ENCODE measurements around the gene CCDC187.

The CCDC187 gene

DNA sequence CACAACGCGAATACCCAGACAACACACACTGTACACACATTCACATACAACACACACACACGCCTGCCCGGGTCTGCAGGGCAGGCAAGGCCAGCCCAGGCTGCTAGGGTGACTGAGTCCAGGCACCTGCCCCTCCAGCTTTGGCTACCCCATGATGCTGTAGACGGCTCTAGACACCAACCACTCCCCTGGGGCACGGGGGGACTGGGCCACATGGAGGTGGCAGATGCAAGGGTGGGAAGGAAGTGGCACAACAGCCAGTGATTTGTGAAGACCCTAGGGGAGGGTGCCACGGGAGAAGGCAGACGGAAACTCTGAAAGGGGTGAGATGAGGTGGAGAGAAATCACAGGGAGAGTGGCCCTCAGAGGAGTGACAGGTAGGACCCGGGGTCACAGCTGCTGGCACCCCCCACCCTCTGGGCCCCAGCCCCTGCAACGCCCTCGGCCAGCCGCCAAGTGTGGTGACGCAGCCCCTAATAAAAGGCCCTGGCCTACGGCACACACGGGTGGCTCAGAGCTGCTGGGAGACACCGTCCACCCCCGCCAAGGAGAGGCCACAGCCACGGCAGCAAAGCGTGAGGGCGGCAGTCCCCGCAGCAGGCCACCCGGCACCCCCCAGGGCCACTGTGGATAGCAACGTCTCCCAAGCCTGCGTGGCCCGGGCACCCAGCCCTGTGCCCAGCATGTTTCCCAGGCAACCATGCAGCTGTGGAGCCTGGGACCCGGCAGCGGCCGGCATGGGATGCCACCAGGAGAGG, 6.6 kb upstream of the CCDC187 start:
- Histone ChIP-seq H3K4me1 (ENCODE audit: control insufficient read depth, low read length) (peaks cover 42% of the 10 kb centered on the region), H4K20me1 (ENCODE audit: control insufficient read depth, insufficient read depth, low read depth, low read length) (no peaks in the 10 kb centered on the region), H3K27me3 (ENCODE audit: control insufficient read depth, low read length) (peaks cover 2% of the 10 kb centered on the region; the same call in 1 of the 2 replicates), H3K9me2 (replicated peaks; ENCODE audit: control insufficient read depth, low read length) (no peaks in the 10 kb centered on the region), H3K79me2 (ENCODE audit: control insufficient read depth, low read length) (no peaks in the 10 kb centered on the region), H3K4me2 (ENCODE audit: low read length) (peak overlapping the region; percentile 43), H3K4me3 (ENCODE audit: low read length) (no peak overlapping the region; the same call in 1 of the 2 replicates), H3K36me3 (ENCODE audit: control insufficient read depth, low read length) (no peaks in the 10 kb centered on the region), H3F3A (ENCODE audit: control insufficient read depth, insufficient read depth) (peaks cover 17% of the 10 kb centered on the region), H3K9me3 (ENCODE audit: control insufficient read depth, insufficient read depth, low read length) (peaks cover 23% of the 10 kb centered on the region), H3K27ac (ENCODE audit: low read depth, low read length) (no peak overlapping the region; the same call in 1 of the 2 replicates)
- TF ChIP-seq, protein P1, sequence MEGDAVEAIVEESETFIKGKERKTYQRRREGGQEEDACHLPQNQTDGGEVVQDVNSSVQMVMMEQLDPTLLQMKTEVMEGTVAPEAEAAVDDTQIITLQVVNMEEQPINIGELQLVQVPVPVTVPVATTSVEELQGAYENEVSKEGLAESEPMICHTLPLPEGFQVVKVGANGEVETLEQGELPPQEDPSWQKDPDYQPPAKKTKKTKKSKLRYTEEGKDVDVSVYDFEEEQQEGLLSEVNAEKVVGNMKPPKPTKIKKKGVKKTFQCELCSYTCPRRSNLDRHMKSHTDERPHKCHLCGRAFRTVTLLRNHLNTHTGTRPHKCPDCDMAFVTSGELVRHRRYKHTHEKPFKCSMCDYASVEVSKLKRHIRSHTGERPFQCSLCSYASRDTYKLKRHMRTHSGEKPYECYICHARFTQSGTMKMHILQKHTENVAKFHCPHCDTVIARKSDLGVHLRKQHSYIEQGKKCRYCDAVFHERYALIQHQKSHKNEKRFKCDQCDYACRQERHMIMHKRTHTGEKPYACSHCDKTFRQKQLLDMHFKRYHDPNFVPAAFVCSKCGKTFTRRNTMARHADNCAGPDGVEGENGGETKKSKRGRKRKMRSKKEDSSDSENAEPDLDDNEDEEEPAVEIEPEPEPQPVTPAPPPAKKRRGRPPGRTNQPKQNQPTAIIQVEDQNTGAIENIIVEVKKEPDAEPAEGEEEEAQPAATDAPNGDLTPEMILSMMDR (IDR thresholded peaks at IDR 0.05; ENCODE audit: low read depth, low read length, poor library complexity, severe bottlenecking): no peak
- no peak for TF ChIP-seq EZH2phosphoT487 (IDR thresholded peaks at IDR 0.05; ENCODE audit: borderline replicate concordance, low read length)

DNA sequence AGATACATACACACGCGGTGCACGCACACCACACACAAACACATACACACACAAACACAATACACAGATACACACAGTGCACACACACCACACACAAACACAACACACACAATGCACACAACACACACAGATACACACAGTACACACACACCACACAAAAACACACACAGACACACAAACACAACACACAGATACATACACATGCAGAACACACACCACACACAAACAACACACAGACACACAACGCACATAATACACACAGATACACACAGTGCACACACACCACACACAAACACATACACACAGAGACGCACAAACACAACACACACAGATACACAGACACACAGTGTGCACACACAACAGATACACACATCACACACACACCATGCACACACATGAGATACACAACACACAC, 5.9 kb upstream of the CCDC187 start:
- Histone ChIP-seq H3F3A (ENCODE audit: control insufficient read depth, insufficient read depth) (peaks cover 17% of the 10 kb centered on the region), H3K4me2 (ENCODE audit: low read length) (peak overlapping the region; percentile 43), H3K9me3 (ENCODE audit: control insufficient read depth, insufficient read depth, low read length) (peaks cover 17% of the 10 kb centered on the region; the same call in 1 of the 2 replicates), H3K36me3 (ENCODE audit: control insufficient read depth, low read length) (no peaks in the 10 kb centered on the region), H3K27ac (ENCODE audit: low read depth, low read length) (no peak overlapping the region), H4K20me1 (ENCODE audit: control insufficient read depth, insufficient read depth, low read depth, low read length) (no peaks in the 10 kb centered on the region), H3K4me1 (ENCODE audit: control insufficient read depth, low read length) (peaks cover 42% of the 10 kb centered on the region), H3K9me2 (replicated peaks; ENCODE audit: control insufficient read depth, low read length) (no peaks in the 10 kb centered on the region), H3K4me3 (ENCODE audit: low read length) (no peak overlapping the region; the same call in 1 of the 2 replicates), H3K27me3 (ENCODE audit: control insufficient read depth, low read length) (peaks cover 2% of the 10 kb centered on the region; the same call in 1 of the 2 replicates), H3K79me2 (ENCODE audit: control insufficient read depth, low read length) (no peaks in the 10 kb centered on the region)
- TF ChIP-seq, protein P1 (IDR thresholded peaks at IDR 0.05; ENCODE audit: low read depth, low read length, poor library complexity, severe bottlenecking): no peak
- TF ChIP-seq EZH2phosphoT487 (IDR thresholded peaks at IDR 0.05; ENCODE audit: borderline replicate concordance, low read length): no peak

DNA sequence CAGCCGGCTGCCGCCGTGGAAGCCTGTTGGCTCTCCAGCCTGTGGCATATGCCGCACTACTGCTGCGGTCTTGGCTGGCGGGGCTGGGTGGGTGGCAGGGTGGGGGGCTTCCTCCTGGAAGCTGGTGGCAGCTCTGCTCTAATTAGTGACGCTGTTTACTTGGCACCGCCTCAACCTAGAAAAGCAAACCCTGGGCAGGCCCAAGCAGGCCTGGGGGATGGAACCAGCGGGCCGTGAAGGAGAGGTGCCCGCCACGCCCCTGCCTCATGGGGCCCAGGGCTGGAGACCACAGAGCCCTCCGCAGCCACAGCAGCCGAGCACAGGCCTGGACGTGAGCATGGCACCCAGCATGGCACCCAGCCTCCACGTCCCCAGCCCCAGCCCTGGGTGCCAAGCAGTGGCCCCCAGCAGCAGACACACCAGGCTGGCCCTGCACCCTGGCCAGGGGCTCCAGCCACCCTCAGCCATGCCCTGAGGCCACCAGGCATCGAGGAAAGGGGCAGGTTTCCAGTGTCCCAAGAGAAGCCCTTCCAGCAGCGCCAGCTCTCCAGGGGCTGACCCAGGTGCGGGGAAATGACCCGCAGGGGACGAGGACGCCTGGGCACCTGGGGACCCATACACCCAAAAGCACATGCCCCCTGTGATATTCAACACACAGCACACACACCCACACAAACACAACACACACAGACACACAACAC, 5.4 kb upstream of the CCDC187 start:
- H3K79me2 ChIP-seq (ENCODE audit: control insufficient read depth, low read length): no peaks in the 10 kb centered on the region
- no peak overlapping the region for H3K27ac ChIP-seq (ENCODE audit: low read depth, low read length)
- no peak overlapping the region; the same call in 1 of the 2 replicates for H3K4me3 ChIP-seq (ENCODE audit: low read length)
- no peaks in the 10 kb centered on the region for H4K20me1 ChIP-seq (ENCODE audit: control insufficient read depth, insufficient read depth, low read depth, low read length)
- H3K9me2 ChIP-seq (replicated peaks; ENCODE audit: control insufficient read depth, low read length): no peaks in the 10 kb centered on the region
- peaks cover 2% of the 10 kb centered on the region; the same call in 1 of the 2 replicates for H3K27me3 ChIP-seq (ENCODE audit: control insufficient read depth, low read length)
- TF ChIP-seq, protein P1 (IDR thresholded peaks at IDR 0.05; ENCODE audit: low read depth, low read length, poor library complexity, severe bottlenecking): no peak
- no peak for TF ChIP-seq EZH2phosphoT487 (IDR thresholded peaks at IDR 0.05; ENCODE audit: borderline replicate concordance, low read length)
- peaks cover 13% of the 10 kb centered on the region; the same call in 1 of the 2 replicates for H3K9me3 ChIP-seq (ENCODE audit: control insufficient read depth, insufficient read depth, low read length)
- peak overlapping the region; percentile 43 for H3K4me2 ChIP-seq (ENCODE audit: low read length)
- H3F3A ChIP-seq (ENCODE audit: control insufficient read depth, insufficient read depth): peaks cover 17% of the 10 kb centered on the region
- H3K36me3 ChIP-seq (ENCODE audit: control insufficient read depth, low read length): no peaks in the 10 kb centered on the region
- peaks cover 42% of the 10 kb centered on the region for H3K4me1 ChIP-seq (ENCODE audit: control insufficient read depth, low read length)
